Skeletal muscle satellite cell (primary cell): ENCODE data around the gene MYH10.
"Not testable (repeated sequence)": the region's sequence is repeated elsewhere in the genome, so short reads cannot be mapped to it uniquely, and the experiment has no call there.

ENCODE experiments used
- H3K27me3 ChIP-seq: 2 replicates; pipeline ENCODE4 v1.7.0; 2013; ENCODE audit warnings: low read length; ENCODE audit not compliant: control insufficient read depth, insufficient read depth
- H3K36me3 ChIP-seq: 2 replicates; pipeline ENCODE4 v1.7.0; 2013; ENCODE audit warnings: mild to moderate bottlenecking, control low read depth, low read length; ENCODE audit not compliant: insufficient read depth
- H3K4me1 ChIP-seq: 2 replicates; pipeline ENCODE4 v1.7.0; 2013; ENCODE audit warnings: low read length; ENCODE audit not compliant: control insufficient read depth, insufficient read depth
- H3K4me2 ChIP-seq: 2 replicates; pipeline ENCODE4 v1.7.0; 2013; ENCODE audit warnings: mild to moderate bottlenecking, low read length
- H3K4me3 ChIP-seq: 2 replicates; pipeline ENCODE4 v1.7.0; 2013; ENCODE audit warnings: low read length
- H3K9ac ChIP-seq: 2 replicates; pipeline ENCODE4 v1.7.0; 2013; ENCODE audit warnings: mild to moderate bottlenecking, low read depth, low read length, moderate library complexity
- H3K9me3 ChIP-seq: replicated peaks from 2 replicates; pipeline ENCODE4 v1.7.0; 2013; ENCODE audit warnings: mild to moderate bottlenecking, control low read depth, low read length

The MYH10 gene

DNA sequence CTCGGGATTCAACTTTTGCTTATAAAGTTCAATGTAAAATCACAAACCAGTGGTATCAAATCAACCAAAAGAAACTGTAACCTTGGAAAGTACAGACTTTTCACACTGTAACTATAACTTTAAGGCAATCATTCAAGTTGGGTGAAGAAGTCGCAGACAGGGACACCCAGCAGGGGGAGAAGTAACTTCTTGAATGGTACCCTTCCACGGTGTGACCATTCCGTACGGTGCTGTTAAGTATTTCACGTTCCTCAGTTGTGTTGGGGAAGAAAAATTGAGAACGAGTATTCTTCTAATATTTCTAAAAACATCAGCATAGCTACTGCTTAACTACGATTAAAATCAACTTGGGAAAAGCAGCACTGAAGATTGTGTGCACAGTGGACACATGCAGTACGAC, 55.8 kb downstream of the MYH10 start:
- Histone ChIP-seq H3K36me3 (peaks cover 3% of the 10 kb centered on the region), H3K27me3 (no peaks in the 10 kb centered on the region), H3K4me3 (no peak overlapping the region), H3K4me1 (no peaks in the 10 kb centered on the region), H3K9ac (no peak overlapping the region), H3K4me2 (no peak overlapping the region), H3K9me3 (no peaks in the 10 kb centered on the region)

DNA sequence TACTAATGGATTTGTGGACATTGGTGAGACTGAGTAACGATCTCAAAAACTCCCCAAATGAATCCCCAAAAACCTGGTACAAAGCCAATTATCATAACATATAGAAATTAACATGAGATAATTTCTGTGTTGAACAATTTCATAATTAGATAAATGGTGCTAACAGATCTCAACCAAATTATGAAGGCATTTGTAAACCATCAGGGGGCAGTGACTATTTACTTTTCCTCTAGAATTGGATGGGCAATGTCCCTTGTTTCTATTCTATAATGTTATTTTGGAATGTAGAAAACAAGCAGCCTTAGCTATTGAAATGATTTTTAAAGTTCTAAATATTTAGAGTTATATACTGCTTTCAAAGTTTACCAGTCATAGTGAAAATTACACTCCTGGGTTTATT, 57.8 kb downstream of the MYH10 start:
- H3K36me3 ChIP-seq, result peaks cover 3% of the 10 kb centered on the region
- no peaks in the 10 kb centered on the region for H3K27me3 ChIP-seq
- H3K4me1 ChIP-seq, result no peaks in the 10 kb centered on the region
- no peak overlapping the region for H3K4me2 ChIP-seq
- no peaks in the 10 kb centered on the region for H3K9me3 ChIP-seq
- H3K9ac ChIP-seq, result no peak overlapping the region
- no peak overlapping the region for H3K4me3 ChIP-seq

DNA sequence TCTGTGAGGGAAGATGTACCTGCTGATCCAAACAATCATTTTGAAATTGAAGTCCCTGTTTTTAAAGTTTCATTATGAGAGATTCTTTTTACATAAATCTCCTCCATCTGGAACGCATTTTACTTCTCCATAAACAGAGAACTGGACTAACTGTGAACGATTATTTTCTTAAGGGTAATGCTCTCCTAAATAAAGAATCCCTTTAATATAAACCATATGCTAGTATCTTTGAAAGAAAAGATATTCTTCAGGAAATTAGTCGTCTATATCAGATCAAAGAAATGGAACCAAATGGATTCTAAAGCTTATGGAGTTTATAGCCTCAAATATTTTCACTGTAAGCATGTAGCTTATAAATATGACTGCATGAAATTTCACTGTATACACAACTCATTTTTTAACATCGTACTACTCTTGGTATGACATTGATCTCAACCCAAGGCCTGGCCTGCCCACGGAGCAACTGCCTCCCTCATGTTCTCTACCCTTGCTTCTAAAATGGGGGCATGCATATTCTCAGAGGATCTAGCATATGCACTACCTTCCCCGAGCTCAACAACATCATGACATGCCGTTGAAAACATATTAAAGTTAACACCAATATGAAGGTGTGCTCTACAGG, 66.4 kb downstream of the MYH10 start:
- no peaks in the 10 kb centered on the region for H3K9me3 ChIP-seq
- H3K4me3 ChIP-seq, result no peak overlapping the region
- H3K36me3 ChIP-seq, result no peaks in the 10 kb centered on the region

DNA sequence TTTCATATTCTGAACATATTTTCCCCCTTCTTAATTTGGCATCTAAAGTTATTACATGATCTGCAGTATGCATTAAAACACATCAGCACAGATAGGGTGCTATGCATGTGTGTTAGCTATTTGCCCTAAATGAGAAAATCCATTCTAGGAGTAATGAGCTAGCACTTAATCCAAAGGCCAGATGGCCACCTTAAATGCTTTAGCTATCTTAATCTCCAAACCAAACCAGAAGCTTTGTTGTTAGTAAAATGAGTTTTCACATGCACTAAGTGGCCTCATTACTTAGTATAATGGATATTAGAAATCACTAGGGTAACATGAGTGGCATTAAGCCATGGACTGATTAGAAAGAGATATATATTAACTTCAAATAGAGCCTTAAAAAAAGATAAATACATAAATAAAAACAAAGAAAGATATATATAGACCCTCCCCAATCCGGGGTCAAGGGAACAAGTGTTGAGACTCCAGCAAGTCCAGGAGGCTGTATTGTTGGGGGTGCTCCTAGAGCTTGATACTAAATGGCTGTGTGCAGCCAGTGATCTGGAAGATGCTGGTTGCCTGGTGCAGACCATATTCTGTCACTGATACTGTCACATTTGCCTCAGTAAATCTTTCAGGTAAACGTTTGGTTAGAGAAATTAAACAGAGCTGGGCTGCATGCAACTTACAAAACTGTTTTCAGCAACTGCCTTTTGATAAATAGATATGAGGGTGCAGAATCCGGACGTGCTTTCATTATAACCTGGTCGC, 67.3 kb downstream of the MYH10 start:
- no peaks in the 10 kb centered on the region for H3K9me3 ChIP-seq
- no peak overlapping the region for H3K4me3 ChIP-seq
- H3K27me3 ChIP-seq, result no peaks in the 10 kb centered on the region
- H3K36me3 ChIP-seq, result no peaks in the 10 kb centered on the region
- H3K4me2 ChIP-seq, result no peak overlapping the region
- no peaks in the 10 kb centered on the region for H3K4me1 ChIP-seq
- H3K9ac ChIP-seq, result no peak overlapping the region

More for the DNA sequence above, 66.4 kb downstream of the MYH10 start:
- Histone ChIP-seq H3K27me3 (no peaks in the 10 kb centered on the region), H3K9ac (no peak overlapping the region), H3K4me2 (no peak overlapping the region), H3K4me1 (no peaks in the 10 kb centered on the region)

DNA sequence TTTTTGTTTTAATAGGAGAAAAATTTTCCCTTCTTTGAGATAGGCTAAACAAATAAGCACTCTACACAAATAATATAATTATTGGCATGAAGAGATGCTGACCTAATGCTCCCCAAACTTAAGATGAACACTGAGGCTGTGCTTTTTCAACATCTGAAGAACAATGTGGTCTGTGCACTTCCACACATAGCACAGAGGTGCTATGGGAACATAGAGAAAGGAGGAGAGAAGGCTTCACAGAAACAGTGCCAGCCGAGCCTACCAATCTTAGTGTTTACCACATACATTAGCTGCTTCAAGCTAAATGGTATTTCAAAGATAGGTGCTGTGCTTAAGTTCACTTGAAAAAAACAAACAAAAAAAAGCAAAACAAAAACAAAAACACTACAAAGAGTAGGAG, 72.4 kb downstream of the MYH10 start:
- Histone ChIP-seq H3K27me3 (no peaks in the 10 kb centered on the region), H3K4me3 (no peak overlapping the region), H3K4me1 (peaks cover 1% of the 10 kb centered on the region), H3K9me3 (no peaks in the 10 kb centered on the region), H3K4me2 (no peak overlapping the region), H3K9ac (no peak overlapping the region), H3K36me3 (peaks cover 2% of the 10 kb centered on the region)

DNA sequence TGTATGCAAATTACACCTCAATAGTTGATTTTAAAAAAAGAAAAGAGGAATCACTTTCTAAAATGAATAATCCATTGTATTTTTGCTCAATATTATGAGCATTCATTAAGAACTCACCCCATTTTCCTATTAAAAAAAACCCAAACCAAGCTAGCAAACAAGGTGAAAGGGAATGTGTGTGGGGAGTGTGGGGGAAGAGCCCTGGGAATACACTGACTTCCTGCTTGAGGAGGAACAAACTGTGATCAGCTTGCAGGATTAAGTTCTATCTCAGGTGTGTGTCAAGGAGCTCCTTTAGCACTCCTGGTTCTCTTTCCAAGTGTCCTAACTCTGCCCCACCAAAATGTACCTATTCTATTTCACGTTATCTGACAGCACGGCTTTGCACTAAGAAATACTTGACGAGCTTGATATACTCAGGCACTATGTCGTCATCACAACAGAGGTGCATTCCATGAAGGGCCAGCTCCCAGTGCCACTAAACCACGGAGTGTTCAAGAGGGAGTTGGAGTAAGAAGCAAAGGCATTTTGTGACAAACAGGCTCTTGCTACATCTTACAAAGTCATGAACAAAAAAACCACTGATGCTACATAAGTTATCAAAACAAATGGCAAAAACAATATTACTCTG, 73.2 kb downstream of the MYH10 start:
- H3K9ac ChIP-seq, result no peak overlapping the region
- no peaks in the 10 kb centered on the region for H3K9me3 ChIP-seq
- H3K4me1 ChIP-seq, result peaks cover 8% of the 10 kb centered on the region
- no peak overlapping the region for H3K4me2 ChIP-seq
- peaks cover 2% of the 10 kb centered on the region for H3K36me3 ChIP-seq
- H3K27me3 ChIP-seq, result no peaks in the 10 kb centered on the region
- H3K4me3 ChIP-seq, result no peak overlapping the region

DNA sequence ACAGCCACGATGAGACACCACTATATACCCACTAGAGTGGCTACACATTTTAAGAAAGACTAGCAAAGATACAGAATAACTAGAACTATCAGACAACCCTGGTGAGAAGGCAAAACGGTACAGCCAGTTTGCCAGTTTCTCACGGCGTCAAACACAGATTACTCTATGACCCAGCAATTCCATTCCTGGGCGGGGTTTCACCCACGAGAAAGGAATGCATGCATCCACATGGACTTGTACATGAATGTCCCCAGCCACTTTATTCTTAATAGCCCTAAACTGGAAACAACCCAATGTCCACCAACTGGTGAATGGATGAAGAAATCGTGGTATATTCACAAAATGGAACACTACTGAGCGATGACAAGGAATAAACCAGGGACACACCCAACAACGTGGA, 74.5 kb downstream of the MYH10 start:
- H3K9me3 ChIP-seq, result no peaks in the 10 kb centered on the region
- no peak overlapping the region for H3K9ac ChIP-seq
- peaks cover 8% of the 10 kb centered on the region for H3K4me1 ChIP-seq

DNA sequence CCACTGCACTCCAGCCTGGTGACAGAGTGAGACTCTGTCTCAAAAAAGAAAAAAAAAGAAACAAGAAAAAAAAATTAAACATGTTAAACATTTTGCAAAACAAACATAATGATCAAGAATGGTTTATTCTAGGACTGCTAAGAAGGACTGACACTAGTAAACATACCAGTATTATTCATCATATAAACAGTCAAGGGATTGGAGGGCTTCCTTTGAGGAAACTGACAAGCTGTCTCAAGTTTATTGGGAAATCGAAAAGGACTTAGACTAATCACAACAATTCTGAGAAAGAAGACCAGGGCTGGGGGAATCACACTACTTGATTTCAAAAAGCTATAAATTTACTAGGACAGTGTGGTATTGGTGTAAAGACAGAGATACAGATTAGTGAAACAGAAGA, 75.5 kb downstream of the MYH10 start:
- H3K9me3 ChIP-seq, result no peaks in the 10 kb centered on the region
- no peak overlapping the region for H3K4me2 ChIP-seq
- no peak overlapping the region for H3K9ac ChIP-seq
- H3K4me1 ChIP-seq, result peaks cover 8% of the 10 kb centered on the region
- H3K4me3 ChIP-seq, result no peak overlapping the region
- peaks cover 2% of the 10 kb centered on the region for H3K36me3 ChIP-seq
- no peaks in the 10 kb centered on the region for H3K27me3 ChIP-seq

More for the DNA sequence above, 74.5 kb downstream of the MYH10 start:
- H3K4me2 ChIP-seq, result no peak overlapping the region
- peaks cover 2% of the 10 kb centered on the region for H3K36me3 ChIP-seq
- no peak overlapping the region for H3K4me3 ChIP-seq
- H3K27me3 ChIP-seq, result no peaks in the 10 kb centered on the region

DNA sequence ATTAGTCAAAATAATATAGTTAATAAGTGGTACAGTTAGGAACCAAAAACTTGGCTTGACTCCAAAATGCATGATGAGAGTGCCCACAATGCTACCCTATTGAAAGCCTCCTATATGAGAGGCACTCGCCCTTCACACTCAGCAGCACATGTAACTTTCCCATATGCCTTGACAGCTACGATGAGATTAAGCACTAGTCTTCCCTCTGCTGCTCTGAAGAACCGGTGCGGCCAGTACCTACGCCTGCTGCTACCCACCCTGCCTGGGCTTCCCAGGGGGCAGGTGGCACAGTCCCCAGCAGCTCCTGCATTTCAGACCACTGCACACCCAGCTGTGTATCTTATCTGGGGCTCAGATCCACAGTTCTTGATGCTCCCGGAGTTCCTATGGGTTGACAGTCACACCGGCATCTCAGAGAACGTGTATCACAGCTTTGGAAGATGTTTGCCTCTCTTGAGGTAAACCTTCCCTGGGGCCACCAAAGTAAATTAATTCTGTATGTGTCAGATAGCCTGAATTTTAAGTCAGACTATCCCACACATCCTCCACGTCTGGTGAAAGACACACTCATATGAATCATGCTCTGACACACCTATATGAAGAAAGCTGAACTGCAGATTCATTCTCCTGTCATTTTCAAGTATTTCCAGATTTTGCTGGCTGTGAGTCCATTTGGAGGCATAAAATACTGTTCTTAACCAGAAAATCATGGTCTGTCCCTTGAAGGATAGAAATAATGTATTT, 77.8 kb downstream of the MYH10 start:
- H3K4me2 ChIP-seq, result no peak overlapping the region
- H3K4me3 ChIP-seq, result no peak overlapping the region
- peaks cover 8% of the 10 kb centered on the region for H3K4me1 ChIP-seq
- H3K36me3 ChIP-seq, result peaks cover 4% of the 10 kb centered on the region
- no peaks in the 10 kb centered on the region for H3K9me3 ChIP-seq
- no peak overlapping the region for H3K9ac ChIP-seq
- no peaks in the 10 kb centered on the region for H3K27me3 ChIP-seq

DNA sequence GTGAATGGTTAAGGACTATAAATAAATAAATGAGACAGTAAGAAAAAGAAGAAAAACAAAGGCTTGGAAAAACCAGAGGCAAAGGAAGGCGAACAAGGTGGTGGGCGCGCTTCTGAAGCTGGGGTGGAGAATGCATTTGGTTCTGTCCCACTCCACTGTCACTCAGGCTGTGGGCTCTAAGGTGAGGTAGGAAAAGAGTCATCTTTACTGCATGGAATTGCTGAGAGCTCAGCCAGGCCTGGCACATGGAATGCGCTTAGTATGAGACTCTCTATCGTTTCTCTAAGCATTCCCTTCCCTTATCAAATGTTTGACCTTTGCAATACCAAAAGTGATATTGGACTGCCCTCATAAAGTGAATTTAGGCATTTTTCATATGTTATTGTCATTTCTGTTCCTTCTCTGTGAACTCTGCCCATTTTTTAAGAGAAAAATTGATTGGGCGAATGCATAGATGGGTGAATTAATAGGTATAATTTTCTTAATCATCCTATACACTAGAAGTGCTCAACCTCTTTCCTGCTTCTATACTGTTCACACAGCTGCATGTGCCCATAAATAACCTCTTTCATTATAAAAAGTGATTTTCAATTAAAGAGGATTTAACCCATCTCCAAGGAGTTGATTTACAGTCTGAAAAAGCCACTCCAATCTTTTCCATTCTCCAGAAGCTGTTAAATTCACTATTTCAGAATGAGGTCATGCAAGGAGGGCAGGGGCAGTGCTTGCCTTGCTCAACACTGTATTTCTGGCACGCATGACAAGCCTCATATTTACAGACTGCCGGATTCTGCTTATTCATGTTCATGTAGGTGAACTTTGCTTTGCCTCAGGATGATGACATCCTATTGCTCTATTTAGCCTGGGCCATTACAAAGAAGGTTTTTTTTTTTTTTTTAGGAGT, 87.7 kb downstream of the MYH10 start:
- peaks cover 7% of the 10 kb centered on the region for H3K36me3 ChIP-seq
- peaks cover 3% of the 10 kb centered on the region for H3K4me1 ChIP-seq

DNA sequence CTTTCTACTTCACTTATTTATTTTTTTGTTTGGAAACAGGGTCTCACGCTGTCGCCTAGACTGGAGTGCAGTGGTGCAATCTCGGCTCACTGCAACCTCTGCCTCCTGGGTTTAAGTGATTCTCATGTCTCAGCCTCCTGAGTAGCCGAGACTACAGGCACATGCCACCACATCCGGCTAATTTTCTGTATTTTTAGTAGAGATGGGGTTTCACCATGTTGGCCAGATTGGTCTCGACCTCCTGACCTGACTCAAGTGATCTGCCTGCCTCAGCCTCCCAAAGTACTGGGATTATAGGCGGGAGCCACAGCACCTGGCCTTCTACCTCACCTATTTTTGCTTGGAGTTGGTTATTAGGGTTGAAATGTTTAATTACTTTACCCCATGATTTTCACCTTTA, 90.5 kb downstream of the MYH10 start:
- H3K4me2 ChIP-seq, H3K9me3 ChIP-seq, H3K9ac ChIP-seq, H3K36me3 ChIP-seq, H3K4me1 ChIP-seq, H3K27me3 ChIP-seq, H3K4me3 ChIP-seq: not testable (repeated sequence)

More for the DNA sequence above, 87.7 kb downstream of the MYH10 start:
- Histone ChIP-seq H3K4me2 (no peak overlapping the region), H3K4me3 (no peak overlapping the region), H3K9me3 (no peaks in the 10 kb centered on the region), H3K27me3 (no peaks in the 10 kb centered on the region), H3K9ac (no peak overlapping the region)
